ENCODE results near the gene SPRYD3. TPM values are rescaled to one million over a fixed set of nuclear protein-coding genes. Genes with fewer than 3 reads are reported as not detected.
"Not testable (repeated sequence)": the region's sequence is repeated elsewhere in the genome, so short reads cannot be mapped to it uniquely, and the experiment has no call there.

The SPRYD3 gene
- total RNA-seq, 1 donor, result 9.4 TPM

- Histone ChIP-seq H3K4me1 (ENCODE audit: insufficient read depth, low read length) (peaks cover 15% of the 10 kb centered on the region), H3K9me3 (ENCODE audit: low read depth, low read length) (no peaks in the 10 kb centered on the region), H3K27me3 (ENCODE audit: insufficient read depth, low read length) (peaks cover 3% of the 10 kb centered on the region), H3K4me3 (ENCODE audit: low read length) (no peak overlapping the region)
These were observed 33.5 kb downstream of the SPRYD3 start for GRCh38 chr12:53045696-53046045.

GRCh38 chr12:53044896-53045695 is 34.1 kb downstream of the SPRYD3 start:
- Histone ChIP-seq H3K4me1 (ENCODE audit: insufficient read depth, low read length) (peaks cover 15% of the 10 kb centered on the region), H3K27me3 (ENCODE audit: insufficient read depth, low read length) (peaks cover 3% of the 10 kb centered on the region), H3K9me3 (ENCODE audit: low read depth, low read length) (no peaks in the 10 kb centered on the region), H3K4me3 (ENCODE audit: low read length) (no peak overlapping the region)

DNA sequence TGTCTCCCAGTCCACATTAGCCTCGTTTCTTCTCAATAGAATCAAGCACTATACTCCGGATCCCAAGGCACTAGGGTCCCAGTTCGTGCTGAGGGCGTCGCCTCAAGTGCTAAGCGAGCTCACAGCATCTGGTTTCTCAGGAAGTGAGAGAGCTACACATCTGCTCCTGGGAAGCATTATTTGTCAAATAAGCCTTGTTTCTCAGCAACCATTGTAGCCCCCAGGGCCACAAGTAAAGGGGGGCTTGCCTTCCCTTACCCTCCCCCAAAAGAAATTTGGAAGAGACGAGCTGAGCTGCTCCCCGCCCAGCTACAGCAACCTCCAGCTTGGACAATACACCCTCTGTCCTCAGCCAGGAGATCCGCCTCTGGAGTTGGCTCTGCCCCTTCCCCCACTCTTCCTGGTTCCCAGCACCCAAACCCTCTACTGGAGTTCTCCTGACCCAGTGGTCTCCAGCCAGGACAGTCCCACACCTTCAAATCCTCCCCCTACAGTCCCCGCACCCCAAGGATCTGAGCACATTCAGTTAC is 35.1 kb downstream of the SPRYD3 start:
- Histone ChIP-seq H3K4me3 (ENCODE audit: low read length) (no peak overlapping the region), H3K27me3 (ENCODE audit: insufficient read depth, low read length) (peaks cover 3% of the 10 kb centered on the region), H3K9me3 (ENCODE audit: low read depth, low read length) (no peaks in the 10 kb centered on the region), H3K4me1 (ENCODE audit: insufficient read depth, low read length) (peaks cover 15% of the 10 kb centered on the region)

DNA sequence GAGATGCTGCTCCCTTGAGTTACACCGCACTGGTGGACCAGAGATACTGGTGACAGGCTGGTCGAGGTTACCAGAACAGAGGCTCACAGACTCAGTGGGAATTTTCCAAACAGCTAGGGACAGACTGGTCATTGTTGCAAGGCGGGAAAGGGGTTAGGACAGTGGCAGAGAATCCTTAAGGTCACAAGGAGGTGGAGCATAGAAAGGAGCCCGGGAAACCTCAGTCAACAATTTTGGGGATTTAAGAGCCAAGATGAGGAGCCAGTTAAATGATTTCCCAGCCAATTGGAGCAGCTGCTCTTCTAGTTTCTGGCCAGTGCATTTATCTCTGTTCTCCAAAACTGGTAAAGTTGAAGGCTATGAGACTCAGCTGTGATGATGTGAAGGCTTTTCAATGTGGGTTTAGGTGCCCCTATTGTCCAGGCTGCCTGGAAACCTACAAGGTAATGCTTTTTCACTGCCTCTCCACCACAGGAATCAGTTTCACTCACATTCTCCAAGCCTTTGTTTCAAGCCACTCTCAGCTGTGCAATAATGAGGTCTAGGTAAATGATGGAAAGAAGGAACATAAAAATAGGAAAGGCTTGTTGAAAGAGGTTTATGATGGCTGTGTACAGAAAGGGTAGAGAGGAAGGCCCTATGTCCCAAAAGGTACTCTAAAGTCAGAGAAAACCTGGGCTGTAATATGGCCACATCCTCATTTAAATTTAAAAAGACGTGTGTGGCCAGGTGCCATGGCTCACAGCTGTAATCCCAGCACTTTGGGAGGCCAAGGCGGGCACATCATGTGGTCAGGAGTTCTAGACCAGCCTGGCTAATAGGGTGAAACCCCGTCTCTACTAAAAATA is 36.4 kb downstream of the SPRYD3 start:
- no peaks in the 10 kb centered on the region for H3K9me3 ChIP-seq (ENCODE audit: low read depth, low read length)
- peaks cover 3% of the 10 kb centered on the region for H3K27me3 ChIP-seq (ENCODE audit: insufficient read depth, low read length)

GRCh38 chr12:53039851-53040250 is 39.3 kb downstream of the SPRYD3 start:
- Histone ChIP-seq H3K4me1 (ENCODE audit: insufficient read depth, low read length) (peaks cover 6% of the 10 kb centered on the region), H3K27me3 (ENCODE audit: insufficient read depth, low read length) (no peaks in the 10 kb centered on the region), H3K4me3 (ENCODE audit: low read length) (no peak overlapping the region), H3K9me3 (ENCODE audit: low read depth, low read length) (no peaks in the 10 kb centered on the region)

More for the DNA sequence above, 36.4 kb downstream of the SPRYD3 start:
- no peak overlapping the region for H3K4me3 ChIP-seq (ENCODE audit: low read length)
- H3K4me1 ChIP-seq (ENCODE audit: insufficient read depth, low read length), result peaks cover 18% of the 10 kb centered on the region

- H3K9me3 ChIP-seq (ENCODE audit: low read depth, low read length), result no peaks in the 10 kb centered on the region
These were observed 42.4 kb downstream of the SPRYD3 start for GRCh38 chr12:53036802-53037201.

DNA sequence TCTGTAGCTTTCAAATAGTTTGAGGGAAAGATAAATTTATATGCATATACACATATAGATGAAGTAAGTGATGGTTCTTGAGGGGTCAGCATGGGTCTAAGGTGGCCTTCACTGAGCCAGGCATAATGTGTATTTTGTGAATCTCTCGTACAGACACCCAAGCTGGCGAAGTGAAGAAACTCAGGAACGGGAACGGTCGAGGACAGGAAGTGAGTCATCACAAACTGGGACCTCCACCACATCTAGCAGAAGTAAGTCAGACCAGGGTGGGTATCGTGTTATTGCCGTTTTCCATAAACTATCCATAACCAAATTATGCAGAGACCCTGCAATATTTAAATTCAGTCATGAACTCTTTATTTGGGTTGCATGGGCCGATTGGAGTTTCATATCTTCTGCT is 44.7 kb downstream of the SPRYD3 start:
- Histone ChIP-seq H3K4me1 (ENCODE audit: insufficient read depth, low read length) (peaks cover 19% of the 10 kb centered on the region), H3K27me3 (ENCODE audit: insufficient read depth, low read length) (no peaks in the 10 kb centered on the region), H3K9me3 (ENCODE audit: low read depth, low read length) (no peaks in the 10 kb centered on the region), H3K4me3 (ENCODE audit: low read length) (no peak overlapping the region)

More at GRCh38 chr12:53036802-53037201, 42.4 kb downstream of the SPRYD3 start:
- peaks cover 19% of the 10 kb centered on the region for H3K4me1 ChIP-seq (ENCODE audit: insufficient read depth, low read length)
- no peak overlapping the region for H3K4me3 ChIP-seq (ENCODE audit: low read length)
- H3K27me3 ChIP-seq (ENCODE audit: insufficient read depth, low read length), result no peaks in the 10 kb centered on the region

- H3K4me1 ChIP-seq (ENCODE audit: insufficient read depth, low read length), result peaks cover 16% of the 10 kb centered on the region
- H3K27me3 ChIP-seq (ENCODE audit: insufficient read depth, low read length); H3K9me3 ChIP-seq (ENCODE audit: low read depth, low read length); H3K4me3 ChIP-seq (ENCODE audit: low read length): not testable (repeated sequence)
These were observed 45.4 kb downstream of the SPRYD3 start for GRCh38 chr12:53033832-53034231.

DNA sequence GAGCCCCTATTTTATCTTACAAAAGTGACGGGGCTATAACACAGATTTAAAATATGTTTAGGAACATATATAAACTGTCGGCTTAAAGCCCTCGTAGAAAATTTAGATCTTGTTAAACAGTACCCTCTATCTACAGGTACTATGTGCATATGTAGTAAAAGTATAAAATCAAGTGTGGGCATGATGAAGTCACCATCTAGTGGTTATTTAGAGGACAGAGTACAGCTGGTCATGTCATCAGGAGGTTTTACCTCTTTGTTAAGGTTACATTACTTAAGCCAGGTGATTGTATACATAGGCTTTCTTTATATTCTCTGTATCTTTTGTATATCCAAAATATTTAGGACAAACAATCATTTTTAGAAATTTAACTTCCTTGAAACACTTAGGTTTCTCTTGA is 47.6 kb downstream of the SPRYD3 start:
- H3K9me3 ChIP-seq (ENCODE audit: low read depth, low read length), result no peaks in the 10 kb centered on the region
- peaks cover 14% of the 10 kb centered on the region for H3K4me1 ChIP-seq (ENCODE audit: insufficient read depth, low read length)
- H3K4me3 ChIP-seq (ENCODE audit: low read length), result no peak overlapping the region
- no peaks in the 10 kb centered on the region for H3K27me3 ChIP-seq (ENCODE audit: insufficient read depth, low read length)

DNA sequence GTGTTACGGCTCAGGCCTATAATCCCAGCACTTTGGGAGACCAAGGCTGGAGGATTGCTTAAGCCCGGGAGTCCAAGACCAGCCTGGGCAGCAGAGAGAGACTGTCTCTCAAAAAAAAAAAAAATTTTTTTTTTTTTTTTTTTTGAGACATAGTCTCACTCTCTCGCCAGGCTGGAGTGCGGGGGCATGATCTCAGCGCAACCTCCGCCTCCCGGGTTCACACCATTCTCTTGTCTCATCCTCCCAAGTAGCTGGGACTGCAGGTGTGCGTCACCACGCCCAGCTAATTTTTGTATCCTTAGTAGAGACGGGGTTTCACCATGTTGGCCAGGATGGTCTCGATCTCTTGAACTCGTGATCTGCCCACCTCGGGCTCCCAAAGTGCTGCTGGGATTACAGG is 52.2 kb downstream of the SPRYD3 start:
- not testable (repeated sequence) for H3K27me3 ChIP-seq (ENCODE audit: insufficient read depth, low read length); H3K4me3 ChIP-seq (ENCODE audit: low read length); H3K4me1 ChIP-seq (ENCODE audit: insufficient read depth, low read length); H3K9me3 ChIP-seq (ENCODE audit: low read depth, low read length)

DNA sequence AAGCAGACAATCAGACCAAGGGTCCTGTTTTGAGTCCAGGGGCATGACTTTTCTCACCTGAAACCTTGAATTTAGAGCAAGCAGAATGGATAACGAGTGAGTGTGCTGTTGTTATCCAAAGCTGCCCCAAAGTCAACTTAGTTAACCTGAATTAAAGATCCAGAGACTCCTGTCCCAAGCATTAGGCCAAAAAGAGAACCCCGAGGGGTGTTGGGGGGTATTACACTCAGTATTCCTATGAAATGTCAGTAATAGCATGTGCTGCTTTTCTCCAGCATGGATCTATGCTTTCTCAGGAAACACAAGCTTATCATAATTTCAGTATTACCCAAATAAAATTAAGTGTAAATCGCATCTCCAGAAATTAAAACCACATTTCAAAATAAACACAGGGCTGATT is 53.9 kb downstream of the SPRYD3 start:
- Histone ChIP-seq H3K4me3 (ENCODE audit: low read length) (no peak overlapping the region), H3K4me1 (ENCODE audit: insufficient read depth, low read length) (no peaks in the 10 kb centered on the region), H3K9me3 (ENCODE audit: low read depth, low read length) (no peaks in the 10 kb centered on the region), H3K27me3 (ENCODE audit: insufficient read depth, low read length) (no peaks in the 10 kb centered on the region)

DNA sequence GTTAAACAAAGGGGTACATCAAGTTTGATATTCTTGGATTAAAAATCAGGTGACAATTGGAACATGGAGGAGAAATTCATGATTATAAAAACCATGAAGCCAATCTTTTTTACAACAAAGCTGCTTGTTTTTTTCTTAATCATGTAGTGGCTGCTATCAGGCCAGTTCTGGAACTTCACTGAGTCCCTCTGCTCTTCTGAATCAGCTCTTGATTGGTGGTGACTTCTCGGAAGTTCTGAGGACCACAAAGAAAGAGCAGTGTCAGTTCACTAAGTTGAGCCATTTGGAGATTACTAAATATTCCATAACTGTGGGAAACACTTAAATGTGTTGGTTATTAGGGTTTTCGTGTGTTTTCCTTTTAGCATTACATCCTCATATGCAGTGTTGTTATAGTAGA is 64.5 kb downstream of the SPRYD3 start:
- H3K4me1 ChIP-seq (ENCODE audit: insufficient read depth, low read length), result peaks cover 19% of the 10 kb centered on the region
- no peaks in the 10 kb centered on the region for H3K9me3 ChIP-seq (ENCODE audit: low read depth, low read length)
- no peaks in the 10 kb centered on the region for H3K27me3 ChIP-seq (ENCODE audit: insufficient read depth, low read length)
- no peak overlapping the region for H3K4me3 ChIP-seq (ENCODE audit: low read length)

Other genes with a start within 250 kb of the SPRYD3 start
- not detected for gene KRT79, start 245.1 kb downstream of the SPRYD3 start, total RNA-seq
- not detected for gene KRT78, start 230.4 kb downstream of the SPRYD3 start, total RNA-seq
- gene KRT8, start 174.3 kb downstream of the SPRYD3 start, total RNA-seq, result 0.31 TPM
- gene KRT18, start 130.3 kb downstream of the SPRYD3 start, total RNA-seq, result 3.8 TPM
- 1,510 TPM for gene EIF4B, start 72.9 kb downstream of the SPRYD3 start, total RNA-seq
- 0.21 TPM for gene TNS2, start 29.3 kb downstream of the SPRYD3 start, total RNA-seq
- gene IGFBP6, start 18.3 kb upstream of the SPRYD3 start, total RNA-seq, result not detected
- 0.21 TPM for gene SOAT2, start 24.1 kb upstream of the SPRYD3 start, total RNA-seq
- 15.2 TPM for gene ZNF740, start 101.3 kb upstream of the SPRYD3 start, total RNA-seq
- gene CSAD, start 101.5 kb upstream of the SPRYD3 start, total RNA-seq, result 11.3 TPM
- 49.8 TPM for gene ITGB7, start 127.9 kb upstream of the SPRYD3 start, total RNA-seq
- 6.6 TPM for gene RARG, start 152.8 kb upstream of the SPRYD3 start, total RNA-seq
- 1.0 TPM for gene ESPL1, start 188.9 kb upstream of the SPRYD3 start, total RNA-seq
- gene PFDN5, start 216.2 kb upstream of the SPRYD3 start, total RNA-seq, result 979 TPM
- gene MYG1, start 220.3 kb upstream of the SPRYD3 start, total RNA-seq, result 20.4 TPM
- 13.2 TPM for gene AAAS, start 242.2 kb upstream of the SPRYD3 start, total RNA-seq

Measured in mononuclear cell (primary cell).